CD4-positive, alpha-beta T cell (primary cell): Measurements from ENCODE around the gene CD6. TPM values are rescaled to one million over a fixed set of nuclear protein-coding genes. Genes with fewer than 3 reads are reported as not detected.

Experiments
- ATAC-seq: fragments of 200-7000 bp; cut with Tn5 transposase; one replicate; pipeline ENCODE4 v1.10.0; 2022; ENCODE audit warnings: mild to moderate bottlenecking; ENCODE audit not compliant: poor library complexity
- CTCF ChIA-PET: fragments of 350-600 bp; sonication (Branson Sonifier 250); formaldehyde crosslinking; loops from one replicate; lab custom pipeline; 2021; ENCODE audit warnings: antibody characterized with exemption, inconsistent platforms; lab: Charles Lee
- POLR2A ChIA-PET: fragments of 350-600 bp; sonication (Branson Sonifier 250); formaldehyde crosslinking; loops from one replicate; lab custom pipeline; 2021; ENCODE audit warnings: antibody characterized with exemption, inconsistent platforms; lab: Charles Lee
- DNase-seq, 14 experiments: peaks; one replicate each; pipeline ENCODE4 v3.0.0-alpha.2; 2013 to 2020; ENCODE audit warnings: mixed read lengths in 2 of 14
- H3K27ac ChIP-seq, 2 donors: one replicate each; pipeline versions ENCODE4 v1.5.1 to v1.7.0; 2013; ENCODE audit warnings: low read length in 2 of 2, low read depth in 1 of 2, mild to moderate bottlenecking in 1 of 2
- H3K27me3 ChIP-seq, 2 experiments: 1 replicate in 1 of 2; 2 replicates in 1 of 2; pipeline versions ENCODE4 v1.6.1 to v1.7.0; 2013; ENCODE audit warnings: low read length in 2 of 2, control low read depth in 1 of 2, mild to moderate bottlenecking in 1 of 2, moderate library complexity in 1 of 2; ENCODE audit not compliant: insufficient read depth in 2 of 2, control insufficient read depth in 1 of 2
- H3K36me3 ChIP-seq: one replicate; pipeline ENCODE4 v1.6.1; 2013; ENCODE audit warnings: low read length, control low read depth; ENCODE audit not compliant: insufficient read depth
- H3K4me1 ChIP-seq: one replicate; pipeline ENCODE4 v1.6.1; 2013; ENCODE audit warnings: low read length, control low read depth; ENCODE audit not compliant: insufficient read depth
- H3K4me3 ChIP-seq: one replicate; pipeline ENCODE4 v1.5.1; 2013; ENCODE audit warnings: mild to moderate bottlenecking, low read length, moderate library complexity
- H3K9me3 ChIP-seq, 2 experiments: 1 replicate in 1 of 2; 2 replicates in 1 of 2; pipeline versions ENCODE4 v1.6.1 to v1.7.0; 2013; ENCODE audit warnings: low read length in 2 of 2, mild to moderate bottlenecking in 2 of 2, control low read depth in 1 of 2, moderate library complexity in 1 of 2; ENCODE audit not compliant: control insufficient read depth in 1 of 2, insufficient read depth in 1 of 2
- H3K27ac Mint-ChIP-seq: one replicate; pipeline ENCODE4 v1.8.0; 2020; ENCODE audit warnings: mixed read lengths
- H3K27me3 Mint-ChIP-seq: one replicate; pipeline ENCODE4 v1.8.0; 2021; ENCODE audit warnings: mixed read lengths
- H3K36me3 Mint-ChIP-seq: one replicate; pipeline ENCODE4 v1.8.0; 2021; ENCODE audit warnings: low read depth, mixed read lengths
- H3K4me1 Mint-ChIP-seq: one replicate; pipeline ENCODE4 v1.8.0; 2021; ENCODE audit warnings: low read depth, mixed read lengths
- H3K4me3 Mint-ChIP-seq: one replicate; pipeline ENCODE4 v1.8.0; 2020; ENCODE audit warnings: mild to moderate bottlenecking, mixed read lengths
- H3K9me3 Mint-ChIP-seq: one replicate; pipeline ENCODE4 v1.8.0; 2020; ENCODE audit warnings: mixed read lengths
- CTCF ChIP-seq: fragments of 200-600 bp; IDR thresholded peaks from one replicate; pipeline ENCODE4 v1.8.0; 2022; ENCODE audit warnings: antibody characterized with exemption, mild to moderate bottlenecking
- intact Hi-C, 2 experiments: fragments of 100-400 bp; cut with DNase I in 1 of 2; cut with micrococcal nuclease in 1 of 2; formaldehyde crosslinking; loops; one replicate each; pipeline versions ENCODE4 v1.15.1 to v1.9.0; 2023 to 2025; cut with DNase I, micrococcal nuclease
- total RNA-seq, 174 experiments: library from RNA in 2 of 174; stranded (reverse) in 2 of 174; gene quantifications; one replicate each; pipeline ENCODE4 v1.2.3 and lab custom pipeline; 2021 to 2026

Gene CD6
- total RNA-seq, 2 experiments from 2014 or later, result 814 to 827 TPM

- H3K27ac ChIP-seq, result no peak overlapping the region
- DNase-seq, result no peak
- Mint-ChIP-seq H3K36me3 (peaks cover 11% of the 10 kb centered on the region), H3K9me3 (no peaks in the 10 kb centered on the region), H3K27ac (no peak overlapping the region), H3K4me3 (no peak overlapping the region), H3K4me1 (no peaks in the 10 kb centered on the region), H3K27me3 (no peaks in the 10 kb centered on the region)
- ChIA-PET POLR2A (interaction anchor here (1.0 kb wide), 1 partner anchor 29 kb away, joined by 3 read pairs; the partner anchor contains the start of gene TMEM109), CTCF (no interaction called here)
- H3K27me3 ChIP-seq, result no peaks in the 10 kb centered on the region
- H3K4me3 ChIP-seq, result no peak overlapping the region
- no peaks in the 10 kb centered on the region for H3K4me1 ChIP-seq
- H3K9me3 ChIP-seq, result no peaks in the 10 kb centered on the region
- no peak for TF ChIP-seq CTCF
- intact Hi-C loops, result loop anchor here in 1 of 2 experiments (5.0 kb wide), 1 partner anchor 840 kb away; no protein-coding TSS in a partner anchor
- no peaks in the 10 kb centered on the region for H3K36me3 ChIP-seq
- no peak for ATAC-seq
Observed at GRCh38 chr11:60942219-60942618, 29.3 kb upstream of the CD6 start.

GRCh38 chr11:60942970-60943565, 28.4 kb upstream of the CD6 start:
- Histone ChIP-seq H3K4me1 (no peaks in the 10 kb centered on the region), H3K27ac (no peak overlapping the region), H3K4me3 (no peak overlapping the region), H3K9me3 (no peaks in the 10 kb centered on the region), H3K27me3 (no peaks in the 10 kb centered on the region), H3K36me3 (no peaks in the 10 kb centered on the region)
- Mint-ChIP-seq H3K4me3 (no peak overlapping the region), H3K27me3 (no peaks in the 10 kb centered on the region), H3K4me1 (no peaks in the 10 kb centered on the region), H3K36me3 (peaks cover 11% of the 10 kb centered on the region), H3K9me3 (no peaks in the 10 kb centered on the region), H3K27ac (no peak overlapping the region)
- ChIA-PET POLR2A (interaction anchor here (1.0 kb wide), 1 partner anchor 29 kb away, joined by 3 read pairs; the partner anchor contains the start of gene TMEM109), CTCF (no interaction called here)
- TF ChIP-seq CTCF, result no peak
- intact Hi-C loops, result loop anchor here in 1 of 2 experiments (5.0 kb wide), 1 partner anchor 839 kb away; no protein-coding TSS in a partner anchor
- ATAC-seq, result no peak
- DNase-seq, result no peak

- Histone ChIP-seq H3K27me3 (peaks cover 0 to 4% of the 10 kb centered on the region in 2 experiments), H3K27ac (no peak overlapping the region), H3K36me3 (no peaks in the 10 kb centered on the region), H3K4me1 (no peaks in the 10 kb centered on the region), H3K9me3 (no peaks in the 10 kb centered on the region), H3K4me3 (no peak overlapping the region)
- intact Hi-C loops, result loop anchor here in 1 of 2 experiments (5.0 kb wide), 1 partner anchor 838 kb away; no protein-coding TSS in a partner anchor
- Mint-ChIP-seq H3K4me1 (no peaks in the 10 kb centered on the region), H3K36me3 (peaks cover 11% of the 10 kb centered on the region), H3K27me3 (no peaks in the 10 kb centered on the region), H3K9me3 (no peaks in the 10 kb centered on the region), H3K4me3 (no peak overlapping the region), H3K27ac (peak overlapping the region; percentile 17)
- ChIA-PET POLR2A (no interaction called here), CTCF (interaction anchor here (0.6 to 1.0 kb wide), 2 partner anchors 18 to 213 kb away, joined by 3 read pairs; no protein-coding TSS in a partner anchor)
- no peak for ATAC-seq
- TF ChIP-seq CTCF, result peak; percentile 24
- DNase-seq, result peak in 2 of 14 experiments; percentile 45 to 48
Observed at GRCh38 chr11:60944490-60945294, 26.8 kb upstream of the CD6 start.
